ENCODE data around the gene LCN12.

DNA sequence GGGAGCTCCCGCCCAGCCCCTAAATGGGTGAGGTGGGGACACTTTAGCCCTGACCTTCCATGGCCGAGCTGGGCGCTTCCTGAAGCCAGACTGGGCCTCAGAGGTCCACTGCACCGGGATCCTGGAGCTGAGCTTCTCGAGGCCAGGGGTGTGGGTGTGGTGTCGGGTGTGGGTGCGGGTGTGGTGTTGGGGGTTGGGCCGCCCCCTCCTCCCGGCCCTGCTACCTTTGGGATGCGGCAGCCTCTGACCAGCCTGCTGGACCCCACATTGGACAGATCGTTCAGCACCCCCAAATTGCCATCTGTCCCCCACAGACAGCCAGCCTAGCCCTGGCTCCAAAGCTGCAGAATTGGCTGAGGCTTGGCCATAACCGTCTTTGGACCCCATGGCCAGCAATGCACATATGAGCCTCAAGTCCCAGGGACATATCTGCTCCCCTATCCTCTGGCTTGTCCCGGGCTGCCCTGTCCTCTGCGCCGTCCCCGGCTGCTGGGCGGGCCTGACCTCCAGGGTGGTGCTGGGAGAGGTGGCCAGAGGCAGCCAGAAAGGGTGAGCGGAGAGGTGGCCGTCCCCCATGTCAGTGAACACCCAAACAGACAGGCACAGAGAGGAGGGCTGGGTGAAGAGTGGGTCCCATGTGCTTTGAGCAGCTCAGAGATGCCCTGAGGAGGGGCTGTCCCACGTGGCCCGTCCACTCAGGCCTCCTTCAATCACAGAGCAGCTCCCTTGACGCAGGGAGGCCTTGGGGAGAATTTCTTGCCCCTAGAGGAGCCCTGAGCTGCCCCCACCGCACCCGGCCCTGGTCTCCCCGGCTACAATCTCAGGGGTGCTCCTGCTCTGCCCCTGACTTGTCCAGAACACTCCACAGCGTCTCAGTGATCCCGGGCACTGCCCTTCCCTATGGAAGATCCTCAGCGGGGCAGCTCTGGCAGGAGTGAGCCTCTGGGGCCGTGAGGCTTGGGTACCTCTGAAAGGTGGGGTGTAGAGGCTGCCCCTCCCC, 21.8 kb downstream of the LCN12 start:
- TF ChIP-seq, protein P1, sequence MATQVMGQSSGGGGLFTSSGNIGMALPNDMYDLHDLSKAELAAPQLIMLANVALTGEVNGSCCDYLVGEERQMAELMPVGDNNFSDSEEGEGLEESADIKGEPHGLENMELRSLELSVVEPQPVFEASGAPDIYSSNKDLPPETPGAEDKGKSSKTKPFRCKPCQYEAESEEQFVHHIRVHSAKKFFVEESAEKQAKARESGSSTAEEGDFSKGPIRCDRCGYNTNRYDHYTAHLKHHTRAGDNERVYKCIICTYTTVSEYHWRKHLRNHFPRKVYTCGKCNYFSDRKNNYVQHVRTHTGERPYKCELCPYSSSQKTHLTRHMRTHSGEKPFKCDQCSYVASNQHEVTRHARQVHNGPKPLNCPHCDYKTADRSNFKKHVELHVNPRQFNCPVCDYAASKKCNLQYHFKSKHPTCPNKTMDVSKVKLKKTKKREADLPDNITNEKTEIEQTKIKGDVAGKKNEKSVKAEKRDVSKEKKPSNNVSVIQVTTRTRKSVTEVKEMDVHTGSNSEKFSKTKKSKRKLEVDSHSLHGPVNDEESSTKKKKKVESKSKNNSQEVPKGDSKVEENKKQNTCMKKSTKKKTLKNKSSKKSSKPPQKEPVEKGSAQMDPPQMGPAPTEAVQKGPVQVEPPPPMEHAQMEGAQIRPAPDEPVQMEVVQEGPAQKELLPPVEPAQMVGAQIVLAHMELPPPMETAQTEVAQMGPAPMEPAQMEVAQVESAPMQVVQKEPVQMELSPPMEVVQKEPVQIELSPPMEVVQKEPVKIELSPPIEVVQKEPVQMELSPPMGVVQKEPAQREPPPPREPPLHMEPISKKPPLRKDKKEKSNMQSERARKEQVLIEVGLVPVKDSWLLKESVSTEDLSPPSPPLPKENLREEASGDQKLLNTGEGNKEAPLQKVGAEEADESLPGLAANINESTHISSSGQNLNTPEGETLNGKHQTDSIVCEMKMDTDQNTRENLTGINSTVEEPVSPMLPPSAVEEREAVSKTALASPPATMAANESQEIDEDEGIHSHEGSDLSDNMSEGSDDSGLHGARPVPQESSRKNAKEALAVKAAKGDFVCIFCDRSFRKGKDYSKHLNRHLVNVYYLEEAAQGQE (IDR thresholded peaks at IDR 0.05; ENCODE audit: low read depth, low read length) = no peak
- TF ChIP-seq, protein P2, sequence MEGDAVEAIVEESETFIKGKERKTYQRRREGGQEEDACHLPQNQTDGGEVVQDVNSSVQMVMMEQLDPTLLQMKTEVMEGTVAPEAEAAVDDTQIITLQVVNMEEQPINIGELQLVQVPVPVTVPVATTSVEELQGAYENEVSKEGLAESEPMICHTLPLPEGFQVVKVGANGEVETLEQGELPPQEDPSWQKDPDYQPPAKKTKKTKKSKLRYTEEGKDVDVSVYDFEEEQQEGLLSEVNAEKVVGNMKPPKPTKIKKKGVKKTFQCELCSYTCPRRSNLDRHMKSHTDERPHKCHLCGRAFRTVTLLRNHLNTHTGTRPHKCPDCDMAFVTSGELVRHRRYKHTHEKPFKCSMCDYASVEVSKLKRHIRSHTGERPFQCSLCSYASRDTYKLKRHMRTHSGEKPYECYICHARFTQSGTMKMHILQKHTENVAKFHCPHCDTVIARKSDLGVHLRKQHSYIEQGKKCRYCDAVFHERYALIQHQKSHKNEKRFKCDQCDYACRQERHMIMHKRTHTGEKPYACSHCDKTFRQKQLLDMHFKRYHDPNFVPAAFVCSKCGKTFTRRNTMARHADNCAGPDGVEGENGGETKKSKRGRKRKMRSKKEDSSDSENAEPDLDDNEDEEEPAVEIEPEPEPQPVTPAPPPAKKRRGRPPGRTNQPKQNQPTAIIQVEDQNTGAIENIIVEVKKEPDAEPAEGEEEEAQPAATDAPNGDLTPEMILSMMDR (IDR thresholded peaks at IDR 0.05) = no peak
- TF ChIP-seq YY1 (IDR thresholded peaks at IDR 0.05; ENCODE audit: low read depth) (no peak), TAF1 (IDR thresholded peaks at IDR 0.05; ENCODE audit: borderline replicate concordance, low read depth, low read length) (no peak), POLR2AphosphoS5 (IDR thresholded peaks at IDR 0.05; ENCODE audit: low read depth, low read length) (no peak), NRF1 (IDR thresholded peaks at IDR 0.05; ENCODE audit: low read depth, low read length) (no peak), TCF12 (IDR thresholded peaks at IDR 0.05) (no peak), GABPA (IDR thresholded peaks at IDR 0.05; ENCODE audit: low read depth) (no peak), EP300 (IDR thresholded peaks at IDR 0.05; ENCODE audit: borderline replicate concordance in 1 of 2, low read depth in 1 of 2, low read length in 1 of 2) (no peak), CHD2 (IDR thresholded peaks at IDR 0.05; ENCODE audit: low read length, partially characterized antibody) (no peak), JUND (IDR thresholded peaks at IDR 0.05) (no peak)
- TF ChIP-seq, protein P3, sequence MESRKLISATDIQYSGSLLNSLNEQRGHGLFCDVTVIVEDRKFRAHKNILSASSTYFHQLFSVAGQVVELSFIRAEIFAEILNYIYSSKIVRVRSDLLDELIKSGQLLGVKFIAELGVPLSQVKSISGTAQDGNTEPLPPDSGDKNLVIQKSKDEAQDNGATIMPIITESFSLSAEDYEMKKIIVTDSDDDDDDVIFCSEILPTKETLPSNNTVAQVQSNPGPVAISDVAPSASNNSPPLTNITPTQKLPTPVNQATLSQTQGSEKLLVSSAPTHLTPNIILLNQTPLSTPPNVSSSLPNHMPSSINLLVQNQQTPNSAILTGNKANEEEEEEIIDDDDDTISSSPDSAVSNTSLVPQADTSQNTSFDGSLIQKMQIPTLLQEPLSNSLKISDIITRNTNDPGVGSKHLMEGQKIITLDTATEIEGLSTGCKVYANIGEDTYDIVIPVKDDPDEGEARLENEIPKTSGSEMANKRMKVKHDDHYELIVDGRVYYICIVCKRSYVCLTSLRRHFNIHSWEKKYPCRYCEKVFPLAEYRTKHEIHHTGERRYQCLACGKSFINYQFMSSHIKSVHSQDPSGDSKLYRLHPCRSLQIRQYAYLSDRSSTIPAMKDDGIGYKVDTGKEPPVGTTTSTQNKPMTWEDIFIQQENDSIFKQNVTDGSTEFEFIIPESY (IDR thresholded peaks at IDR 0.05; ENCODE audit: borderline replicate concordance, low read depth) = no peak
- TF ChIP-seq, protein P4, sequence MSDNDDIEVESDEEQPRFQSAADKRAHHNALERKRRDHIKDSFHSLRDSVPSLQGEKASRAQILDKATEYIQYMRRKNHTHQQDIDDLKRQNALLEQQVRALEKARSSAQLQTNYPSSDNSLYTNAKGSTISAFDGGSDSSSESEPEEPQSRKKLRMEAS (IDR thresholded peaks at IDR 0.05; ENCODE audit: low read depth) = no peak

Measured in SK-N-SH (cell line).